IPS-NIHi7 (cell line): ENCODE data around the gene SF1.

ENCODE experiments used
- DNase-seq: peaks from one replicate; pipeline ENCODE4 v3.0.0; 2012; ENCODE audit warnings: mixed read lengths; ENCODE audit errors: extremely low spot score

The SF1 gene

GRCh38 chr11:64777449-64778222 lies 706 bp downstream of the SF1 start:
- DNase-seq = peak; percentile 85

DNA sequence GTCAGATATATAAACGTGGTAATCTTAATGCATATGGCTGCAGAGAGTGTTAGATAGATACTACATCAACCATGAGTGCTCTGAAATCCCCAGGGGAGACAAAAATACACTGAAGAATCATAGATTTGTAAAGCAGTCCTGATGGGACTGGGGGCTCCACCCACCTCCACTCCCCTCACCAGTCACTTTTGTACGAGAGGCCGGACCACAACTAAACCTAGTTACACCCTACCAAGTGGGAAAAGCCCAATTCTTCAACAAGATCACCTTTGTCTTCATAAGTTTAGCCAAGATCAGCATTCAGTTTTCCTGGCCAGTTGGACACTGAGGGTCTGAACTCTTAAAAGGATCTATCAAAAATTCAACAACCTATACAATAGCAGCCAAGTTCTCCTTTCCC lies 1.5 kb downstream of the SF1 start:
- DNase-seq = no peak

- DNase-seq = no peak
These were observed 1.9 kb downstream of the SF1 start for GRCh38 chr11:64776425-64776824.

DNA sequence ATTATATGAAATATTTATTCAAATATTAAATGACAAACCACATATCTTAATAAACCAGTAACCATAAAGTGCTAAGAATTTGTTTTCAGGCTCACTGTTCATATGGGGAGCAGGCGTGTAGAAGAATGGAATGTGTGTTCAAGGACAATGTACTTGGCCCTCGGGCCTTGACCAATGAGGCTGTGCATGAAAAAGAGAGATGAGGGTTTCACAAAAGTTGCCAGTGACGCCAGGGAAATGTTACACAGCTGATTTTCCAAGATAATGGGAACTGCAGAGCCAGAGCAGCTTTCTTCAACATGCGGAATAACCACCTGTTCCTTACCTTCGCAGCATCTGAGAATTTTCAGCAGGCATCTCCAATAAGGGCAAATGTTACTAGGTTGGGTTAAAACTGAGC lies 4.2 kb downstream of the SF1 start:
- DNase-seq = no peak

DNA sequence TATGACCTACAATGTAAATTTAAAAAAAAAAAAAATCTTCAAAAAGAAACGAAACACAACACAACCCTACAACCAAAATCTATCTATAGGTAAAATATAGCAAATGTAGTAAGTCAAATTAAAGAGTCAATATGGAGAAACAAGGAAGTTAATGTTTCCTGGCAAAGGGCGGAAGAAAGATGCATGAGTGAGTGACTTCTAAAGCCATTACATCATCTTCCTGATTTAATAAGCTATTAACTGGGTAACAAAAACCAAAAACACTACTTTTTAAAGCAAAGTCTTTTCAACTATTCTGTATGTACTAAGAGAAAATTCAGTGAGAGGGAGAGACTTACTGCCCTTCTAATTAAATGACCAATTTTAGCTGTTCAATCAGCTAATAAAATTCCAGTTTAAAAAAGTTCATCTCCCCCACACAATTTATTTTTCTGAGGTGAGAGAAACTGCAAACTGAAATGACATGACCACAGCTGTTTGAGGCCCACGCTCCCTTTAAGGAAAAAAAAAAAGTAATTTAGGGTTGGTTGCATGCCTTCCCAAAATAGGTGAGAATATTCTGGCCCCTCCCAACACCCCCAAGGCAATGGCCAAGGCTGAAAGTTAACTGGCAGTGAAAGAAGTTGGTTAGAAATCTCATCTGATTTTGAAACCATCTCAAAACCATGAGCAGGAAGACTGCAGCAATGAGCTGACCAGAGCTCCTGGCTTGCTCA lies 5.9 kb downstream of the SF1 start:
- no peak for DNase-seq

- no peak for DNase-seq
These were observed 6.5 kb downstream of the SF1 start for GRCh38 chr11:64771861-64772260.

GRCh38 chr11:64770120-64770519 lies 8.2 kb downstream of the SF1 start:
- no peak for DNase-seq

DNA sequence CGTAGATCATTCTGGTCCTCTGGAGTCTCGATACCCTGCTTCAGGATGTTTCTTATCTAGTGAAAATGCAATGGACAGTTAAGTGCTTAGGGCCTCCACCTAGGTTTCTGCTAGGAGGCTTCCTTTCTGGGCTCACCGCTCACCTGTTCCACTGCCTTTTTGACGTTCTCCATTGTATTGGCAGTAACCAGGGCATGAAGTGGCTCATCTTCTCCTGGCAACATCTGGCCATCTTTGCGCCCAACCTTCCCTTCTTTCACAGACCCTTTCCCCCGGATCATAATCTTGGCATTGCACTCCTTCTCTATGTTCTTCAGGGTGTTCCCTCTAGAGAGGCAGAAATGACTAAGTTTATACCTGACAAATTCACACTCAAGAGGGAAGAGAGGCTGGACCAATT lies 9.1 kb downstream of the SF1 start:
- DNase-seq = no peak

DNA sequence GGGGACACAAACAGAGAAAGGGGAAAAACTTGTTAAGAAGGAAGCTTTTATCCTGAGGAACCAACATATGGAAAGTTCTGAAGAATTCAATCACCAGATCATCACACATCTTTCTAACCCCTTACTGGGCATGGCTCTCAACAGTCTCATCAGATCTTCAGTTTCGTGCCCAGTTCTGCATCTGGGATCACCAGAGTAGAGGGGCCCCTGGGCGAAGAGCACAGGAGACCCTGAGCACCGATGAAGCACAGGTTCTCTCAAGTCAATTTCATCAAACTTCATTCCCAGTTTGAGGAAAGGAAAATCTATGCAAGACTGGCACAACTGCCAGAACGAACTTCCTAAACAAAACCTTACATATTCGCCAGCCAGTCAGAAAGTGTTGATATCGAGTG lies 10.0 kb downstream of the SF1 start:
- DNase-seq = no peak

DNA sequence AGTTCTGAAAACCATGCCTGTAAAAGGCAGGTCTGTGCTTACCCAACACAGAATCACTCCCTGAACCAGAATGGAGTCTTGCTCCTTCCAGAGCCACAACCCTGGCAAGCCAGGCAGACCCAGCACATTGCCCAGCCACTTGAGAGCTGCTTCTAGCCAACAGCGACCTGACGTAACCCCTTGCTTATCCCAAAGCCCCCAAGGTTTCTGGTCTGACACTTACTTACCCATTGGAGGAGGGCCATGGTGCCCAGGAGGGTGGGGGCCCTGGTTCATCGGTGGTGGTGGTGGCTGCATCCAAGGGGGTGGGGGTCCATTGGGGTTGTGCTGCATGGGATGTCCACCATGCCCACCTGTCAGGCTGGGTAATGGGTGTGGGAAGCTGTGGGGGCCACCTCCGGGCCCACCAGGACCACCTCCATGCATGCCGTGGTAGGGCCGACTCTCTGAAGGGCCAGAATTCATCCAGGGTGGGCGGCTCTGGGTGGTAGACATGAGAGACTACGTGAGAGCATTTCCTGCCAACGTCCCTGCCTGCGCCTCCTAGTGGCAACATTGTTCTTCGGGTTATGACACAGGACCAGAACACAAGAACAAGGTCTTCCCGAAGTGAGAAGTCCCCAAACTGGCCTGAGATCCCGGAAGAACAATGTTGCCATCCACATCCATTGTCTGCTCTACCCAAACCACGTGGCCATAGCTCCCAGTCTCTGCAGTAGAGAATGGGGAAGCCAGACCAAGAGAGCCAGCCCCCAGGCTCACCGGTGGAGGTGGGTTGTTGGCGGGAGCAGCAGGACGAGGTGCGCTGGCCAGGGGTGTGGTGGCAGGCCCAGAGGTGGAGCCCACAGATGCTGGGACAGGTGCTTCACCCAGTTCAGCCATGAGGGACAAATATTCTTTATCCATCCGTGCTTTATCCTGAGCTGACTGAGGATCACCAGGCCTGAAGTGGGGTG lies 10.7 kb downstream of the SF1 start:
- DNase-seq = no peak

DNA sequence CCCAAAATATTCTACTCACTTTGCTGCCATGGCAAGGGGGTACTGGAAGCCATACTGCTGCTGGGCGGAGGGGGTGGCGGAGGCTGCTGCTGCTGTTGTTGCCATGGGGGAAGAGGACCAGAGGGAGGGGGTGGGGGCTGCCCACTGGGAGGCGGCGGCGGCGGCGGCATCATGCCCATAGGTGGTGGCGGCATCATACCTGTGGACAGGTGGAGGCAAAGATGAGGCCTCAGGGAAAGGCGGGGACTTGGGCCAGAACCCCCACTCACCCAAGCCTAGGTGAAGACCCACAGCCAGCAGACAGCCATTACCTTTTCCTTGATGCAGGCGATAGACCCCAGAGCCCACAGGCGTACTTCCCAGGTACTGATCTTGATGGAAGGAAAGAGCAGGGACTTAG lies 11.5 kb downstream of the SF1 start:
- no peak for DNase-seq

GRCh38 chr11:64765851-64766665 lies 12.3 kb downstream of the SF1 start:
- DNase-seq = no peak

- no peak for DNase-seq
These were observed 13.0 kb downstream of the SF1 start for GRCh38 chr11:64765291-64765850.

DNA sequence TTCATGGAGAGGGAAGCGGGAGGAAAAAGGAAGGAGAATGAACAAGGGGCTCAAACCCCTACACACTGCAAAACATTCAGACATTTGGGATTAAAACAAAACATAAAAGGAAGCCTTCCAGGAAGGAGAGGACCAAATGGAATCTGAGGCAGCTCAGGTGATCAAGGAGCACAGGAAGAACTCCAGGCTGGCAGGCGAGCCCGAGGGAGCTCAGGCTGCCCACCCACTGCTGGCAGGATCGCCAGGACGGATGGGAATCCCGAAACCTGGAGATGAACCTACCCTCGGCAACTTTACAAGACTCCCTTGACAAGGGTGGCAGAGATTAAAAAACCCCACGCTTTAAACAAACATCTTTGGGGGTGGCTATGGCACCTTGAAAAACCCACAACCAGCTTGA lies 13.6 kb downstream of the SF1 start:
- no peak for DNase-seq

GRCh38 chr11:64764040-64764611 lies 14.2 kb downstream of the SF1 start:
- DNase-seq = no peak

- peak; percentile 16 for DNase-seq
These were observed 14.8 kb downstream of the SF1 start for GRCh38 chr11:64763526-64764039.

DNA sequence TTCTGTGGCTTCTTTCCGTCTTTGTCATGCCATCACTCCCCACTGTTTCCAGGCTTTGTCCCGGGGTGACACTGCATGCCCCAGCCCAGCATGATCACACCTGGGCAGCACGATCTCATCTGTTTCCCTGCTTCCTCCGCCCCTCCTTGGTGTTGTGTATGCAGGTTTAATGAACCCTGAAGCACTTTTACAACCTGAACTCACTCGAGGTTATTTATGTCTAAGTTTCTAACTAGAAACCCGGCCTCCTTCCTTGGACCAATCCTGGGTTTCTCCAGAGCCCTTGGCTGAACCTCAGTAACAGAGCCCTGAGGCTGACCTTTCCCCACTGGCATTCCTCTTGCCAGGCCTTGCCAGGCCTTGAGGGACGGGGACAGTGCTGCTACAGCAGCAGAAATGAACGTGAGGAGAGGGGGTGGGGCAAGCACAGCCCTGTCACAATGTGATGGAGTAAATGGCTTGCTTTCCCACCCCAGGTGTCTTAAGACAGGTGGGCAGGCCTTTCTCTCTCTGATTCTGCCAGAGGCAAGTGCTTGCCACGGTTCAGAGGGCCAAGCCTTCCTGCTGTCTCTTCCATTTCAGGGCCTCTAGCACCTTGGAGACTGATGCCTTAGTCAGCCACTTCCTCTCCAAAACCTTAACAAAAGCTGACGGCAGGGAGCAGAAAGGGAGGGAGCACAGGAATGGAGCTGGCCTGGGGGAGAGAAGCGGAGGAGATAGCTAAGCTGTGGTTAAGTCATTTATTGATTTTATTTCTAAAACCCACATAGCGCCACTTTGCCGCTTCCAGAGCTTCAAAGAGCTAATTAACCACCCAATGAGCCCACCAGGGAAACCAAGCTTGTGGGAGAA lies 15.4 kb downstream of the SF1 start:
- DNase-seq = peak; percentile 45

DNA sequence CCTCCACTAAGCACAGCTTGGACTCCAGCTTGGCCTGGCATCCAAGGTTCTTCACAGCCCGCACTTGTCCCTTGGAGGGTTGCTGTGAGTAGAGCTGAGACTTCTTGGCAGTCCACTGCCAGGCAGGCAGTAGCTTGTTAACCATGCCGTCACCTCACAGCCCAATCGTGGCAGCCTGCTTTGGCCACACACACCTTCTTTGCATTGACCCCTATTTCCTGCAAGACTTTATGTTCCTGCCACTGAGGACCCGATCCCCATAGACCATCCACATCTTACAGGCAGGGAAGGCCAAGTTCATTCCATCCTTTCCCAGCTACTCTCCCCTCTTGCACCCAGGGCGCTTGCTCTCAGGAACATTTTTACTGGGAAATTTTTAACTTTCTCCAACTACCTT lies 16.1 kb downstream of the SF1 start:
- peak; percentile 14 for DNase-seq

DNA sequence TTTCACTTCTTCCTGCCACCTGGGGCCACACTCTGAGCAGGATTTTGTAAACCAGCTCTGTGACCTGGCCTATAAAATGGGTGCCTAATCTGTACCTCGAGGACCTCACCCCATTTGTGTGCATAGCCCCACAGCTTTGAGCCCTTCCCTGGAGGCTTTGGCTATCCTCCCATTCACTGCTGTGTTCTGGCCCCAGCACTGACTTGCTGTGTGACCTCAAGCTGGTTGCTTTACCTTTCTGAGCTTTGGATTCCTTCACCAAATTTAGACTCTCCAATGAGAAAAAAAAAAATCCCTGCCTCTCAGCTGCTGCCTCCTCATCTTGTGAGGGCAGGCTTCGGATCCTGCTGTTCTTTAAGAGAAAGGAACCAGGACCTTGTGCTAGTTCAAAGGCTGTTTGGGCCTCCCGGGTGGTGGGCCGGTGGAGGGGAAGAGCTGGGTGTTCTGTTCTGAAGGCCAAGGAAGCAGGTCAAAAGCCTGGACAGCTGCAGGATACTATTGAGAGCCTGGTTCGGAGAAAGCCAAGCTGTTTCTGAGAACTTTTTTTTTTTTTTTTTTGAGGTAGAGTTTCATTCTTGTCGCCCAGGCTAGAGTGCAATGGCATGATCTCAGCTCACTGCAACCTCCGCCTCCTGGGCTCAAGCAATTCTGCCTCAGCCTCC lies 17.5 kb downstream of the SF1 start:
- DNase-seq = no peak
